K562 (cell line): ENCODE data around the gene ADAP2.

Experiments
- ELK1 ChIP-seq: sonication (generic); formaldehyde crosslinking; IDR thresholded peaks from 2 replicates; pipeline ENCODE4 v1.8.1; 2022; ENCODE audit warnings: missing genetic modification reagents
- EZH2 ChIP-seq: IDR thresholded peaks from 2 replicates; pipeline ENCODE4 v1.6.1; 2012; ENCODE audit warnings: low read depth, mild to moderate bottlenecking, inconsistent platforms, low read length, borderline replicate concordance
- FOXP1 ChIP-seq: sonication (generic); formaldehyde crosslinking; IDR thresholded peaks from 2 replicates; pipeline ENCODE4 v1.8.0; 2022; ENCODE audit warnings: mild to moderate bottlenecking, missing genetic modification reagents
- IRF2 ChIP-seq: sonication (generic); formaldehyde crosslinking; IDR thresholded peaks from 2 replicates; pipeline ENCODE4 v1.8.1; 2022; ENCODE audit warnings: mild to moderate bottlenecking, missing genetic modification reagents
- RNF219 ChIP-seq: fragments of 250-450 bp; sonication (Bioruptor Pico); IDR thresholded peaks from 2 replicates; pipeline ENCODE4 v1.5.0; 2022; ENCODE audit warnings: mild to moderate bottlenecking
- RREB1 ChIP-seq: fragments of 250-450 bp; sonication (Bioruptor Pico); IDR thresholded peaks from 2 replicates; pipeline ENCODE4 v1.4.0; 2020
- SREBF2 ChIP-seq: sonication (generic); formaldehyde crosslinking; IDR thresholded peaks from 2 replicates; pipeline ENCODE4 v1.4.0; 2020; ENCODE audit warnings: mild to moderate bottlenecking, missing genetic modification reagents
- USF1 ChIP-seq: sonication (generic); formaldehyde crosslinking; IDR thresholded peaks from 2 replicates; pipeline ENCODE4 v1.9.0; 2022; ENCODE audit warnings: mild to moderate bottlenecking, missing genetic modification reagents
- ZNF133 ChIP-seq: fragments of 250-450 bp; sonication (Bioruptor Pico); IDR thresholded peaks from 2 replicates; pipeline ENCODE4 v1.4.0; 2020; ENCODE audit warnings: mild to moderate bottlenecking

GRCh38 chr17:30950669-30951399 is 29.1 kb downstream of the ADAP2 start:
- TF ChIP-seq EZH2 (no peak), FOXP1 (CRISPR knock-in tag) (no peak), USF1 (CRISPR knock-in tag) (no peak), IRF2 (no peak), SREBF2 (CRISPR knock-in tag) (no peak), ELK1 (CRISPR knock-in tag) (no peak), ZNF133 (CRISPR knock-in tag) (no peak), RNF219 (CRISPR knock-in tag) (no peak), RREB1 (CRISPR knock-in tag) (no peak)
